ENCODE measurements around the gene PARD6B.
"Not testable (repeated sequence)": the region's sequence is repeated elsewhere in the genome, so short reads cannot be mapped to it uniquely, and the experiment has no call there.

PARD6B gene

GRCh38 chr20:50776122-50776817 lies 44.9 kb downstream of the PARD6B start:
- no peak for DNase-seq (ENCODE audit: low spot score)

- DNase-seq (ENCODE audit: low spot score), result no peak
These were observed 46.0 kb downstream of the PARD6B start for GRCh38 chr20:50777373-50777772.

- not testable (repeated sequence) for DNase-seq (ENCODE audit: low spot score)
These were observed 47.6 kb downstream of the PARD6B start for GRCh38 chr20:50778994-50779393.

GRCh38 chr20:50783390-50783789 lies 52.0 kb downstream of the PARD6B start:
- no peak for DNase-seq (ENCODE audit: low spot score)

GRCh38 chr20:50783903-50784302 lies 52.5 kb downstream of the PARD6B start:
- DNase-seq (ENCODE audit: low spot score), result no peak

GRCh38 chr20:50784464-50784863 lies 53.1 kb downstream of the PARD6B start:
- DNase-seq (ENCODE audit: low spot score), result no peak

GRCh38 chr20:50786703-50787102 lies 55.3 kb downstream of the PARD6B start:
- DNase-seq (ENCODE audit: low spot score), result no peak

GRCh38 chr20:50787181-50787580 lies 55.8 kb downstream of the PARD6B start:
- no peak for DNase-seq (ENCODE audit: low spot score)

GRCh38 chr20:50788045-50788991 lies 56.9 kb downstream of the PARD6B start:
- DNase-seq (ENCODE audit: low spot score), result peak; percentile 67

- DNase-seq (ENCODE audit: low spot score), result no peak
These were observed 58.7 kb downstream of the PARD6B start for GRCh38 chr20:50789968-50790650.

- DNase-seq (ENCODE audit: low spot score), result peak; percentile 92
These were observed 59.4 kb downstream of the PARD6B start for GRCh38 chr20:50790651-50791277.

GRCh38 chr20:50792708-50793574 lies 61.6 kb downstream of the PARD6B start:
- DNase-seq (ENCODE audit: low spot score), result no peak

- DNase-seq (ENCODE audit: low spot score), result not testable (repeated sequence)
These were observed 62.2 kb downstream of the PARD6B start for GRCh38 chr20:50793575-50794016.

- no peak for DNase-seq (ENCODE audit: low spot score)
These were observed 62.9 kb downstream of the PARD6B start for GRCh38 chr20:50794181-50794845.

GRCh38 chr20:50794846-50795634 lies 63.7 kb downstream of the PARD6B start, which contains the start of gene BCAS4:
BCAS4 (plus strand) TSS chr20:50795061; CDS start chr20:50795084, 23 bp downstream.
- DNase-seq (ENCODE audit: low spot score), result peak; percentile 97

GRCh38 chr20:50797142-50797541 lies 65.8 kb downstream of the PARD6B start:
- DNase-seq (ENCODE audit: low spot score), result no peak

GRCh38 chr20:50798650-50799049 lies 67.3 kb downstream of the PARD6B start:
- no peak for DNase-seq (ENCODE audit: low spot score)

GRCh38 chr20:50799176-50799889 lies 68.0 kb downstream of the PARD6B start:
- no peak for DNase-seq (ENCODE audit: low spot score)
